WERI-Rb-1 (cell line): Measurements from ENCODE around the gene CEP55.
A peak's percentile ranks its signal among the peaks of the same experiment; 100 is the strongest.

Experiments
- DNase-seq: peaks from one replicate; pipeline ENCODE4 v3.0.0-alpha.2; 2020
- H3K27ac ChIP-seq: fragments of 250-450 bp; sonication (Bioruptor Pico); 2 replicates; pipeline ENCODE4 v1.5.1; 2020; ENCODE audit warnings: mild to moderate bottlenecking, moderate library complexity
- H3K27me3 ChIP-seq: fragments of 250-450 bp; sonication (Bioruptor Pico); 2 replicates; pipeline ENCODE4 v1.5.1; 2021; ENCODE audit warnings: mild to moderate bottlenecking, low read depth, moderate library complexity; ENCODE audit not compliant: insufficient read depth, severe bottlenecking
- H3K36me3 ChIP-seq: fragments of 250-450 bp; sonication (Bioruptor Pico); 2 replicates; pipeline ENCODE4 v1.5.1; 2020; ENCODE audit warnings: mild to moderate bottlenecking, moderate library complexity
- H3K4me3 ChIP-seq: 2 replicates; pipeline ENCODE4 v1.5.1; 2011; ENCODE audit warnings: low read depth, mild to moderate bottlenecking, control low read depth, low read length
- H3K9me3 ChIP-seq: fragments of 250-450 bp; sonication (Bioruptor Pico); 2 replicates; pipeline ENCODE4 v1.5.1; 2021; ENCODE audit warnings: mild to moderate bottlenecking, moderate library complexity; ENCODE audit not compliant: severe bottlenecking
- TF ChIP-seq, protein P1 (sequence below): IDR thresholded peaks from 2 replicates; pipeline ENCODE4 v1.5.1; 2011; ENCODE audit warnings: low read depth, mild to moderate bottlenecking, control low read depth, inconsistent platforms, low read length

CEP55 gene

DNA sequence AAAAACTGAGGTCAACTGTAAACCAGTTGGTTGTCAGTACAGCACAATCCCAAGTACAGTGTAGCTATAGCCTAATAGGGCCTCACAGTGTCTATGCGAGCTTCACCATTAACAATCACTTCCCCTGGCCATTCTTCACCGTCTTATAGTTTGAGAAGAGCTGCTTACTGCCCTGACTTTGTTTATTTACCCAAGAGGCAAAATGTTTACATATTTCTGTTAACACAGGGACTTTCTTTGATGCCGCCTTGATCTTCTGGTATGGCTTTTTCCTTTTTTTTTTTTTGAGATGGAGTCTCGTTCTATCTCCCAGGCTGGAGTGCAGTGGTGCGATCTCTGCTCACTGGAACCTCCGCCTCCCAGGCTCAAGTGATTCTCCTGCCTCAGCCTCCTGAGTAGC, 17.5 kb upstream of the CEP55 start:
- no peak overlapping the region for H3K27ac ChIP-seq
- no peaks in the 10 kb centered on the region for H3K9me3 ChIP-seq
- no peak overlapping the region for H3K4me3 ChIP-seq
- no peaks in the 10 kb centered on the region for H3K27me3 ChIP-seq
- no peak for DNase-seq
- H3K36me3 ChIP-seq = no peaks in the 10 kb centered on the region
- TF ChIP-seq, protein P1, sequence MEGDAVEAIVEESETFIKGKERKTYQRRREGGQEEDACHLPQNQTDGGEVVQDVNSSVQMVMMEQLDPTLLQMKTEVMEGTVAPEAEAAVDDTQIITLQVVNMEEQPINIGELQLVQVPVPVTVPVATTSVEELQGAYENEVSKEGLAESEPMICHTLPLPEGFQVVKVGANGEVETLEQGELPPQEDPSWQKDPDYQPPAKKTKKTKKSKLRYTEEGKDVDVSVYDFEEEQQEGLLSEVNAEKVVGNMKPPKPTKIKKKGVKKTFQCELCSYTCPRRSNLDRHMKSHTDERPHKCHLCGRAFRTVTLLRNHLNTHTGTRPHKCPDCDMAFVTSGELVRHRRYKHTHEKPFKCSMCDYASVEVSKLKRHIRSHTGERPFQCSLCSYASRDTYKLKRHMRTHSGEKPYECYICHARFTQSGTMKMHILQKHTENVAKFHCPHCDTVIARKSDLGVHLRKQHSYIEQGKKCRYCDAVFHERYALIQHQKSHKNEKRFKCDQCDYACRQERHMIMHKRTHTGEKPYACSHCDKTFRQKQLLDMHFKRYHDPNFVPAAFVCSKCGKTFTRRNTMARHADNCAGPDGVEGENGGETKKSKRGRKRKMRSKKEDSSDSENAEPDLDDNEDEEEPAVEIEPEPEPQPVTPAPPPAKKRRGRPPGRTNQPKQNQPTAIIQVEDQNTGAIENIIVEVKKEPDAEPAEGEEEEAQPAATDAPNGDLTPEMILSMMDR = no peak

DNA sequence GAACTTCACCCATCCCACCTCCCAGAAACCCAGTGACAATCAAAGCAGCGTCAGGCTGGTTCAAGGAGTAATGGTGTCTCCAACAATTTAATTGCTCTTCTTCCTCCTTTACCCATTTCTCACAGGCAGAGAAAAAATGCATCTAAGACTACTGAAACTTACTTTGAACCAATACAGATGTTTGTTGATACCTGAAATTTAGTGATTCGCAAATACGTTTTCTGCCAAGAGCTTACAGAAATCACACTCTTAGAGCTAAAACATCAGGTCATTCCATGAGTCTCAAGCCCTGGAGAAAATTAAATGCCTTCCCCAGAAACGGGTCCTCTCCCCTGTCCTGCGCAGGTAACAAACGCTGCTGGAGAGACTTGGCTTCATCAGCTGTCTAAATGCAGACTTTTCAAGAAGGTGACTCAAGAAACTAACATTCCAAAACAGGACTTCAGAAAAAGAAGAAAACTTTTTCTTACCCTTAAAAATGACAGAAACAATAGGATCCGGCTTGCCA, 14.7 kb upstream of the CEP55 start:
- Histone ChIP-seq H3K9me3 (no peaks in the 10 kb centered on the region), H3K4me3 (peak overlapping the region; percentile 48), H3K36me3 (no peaks in the 10 kb centered on the region), H3K27me3 (no peaks in the 10 kb centered on the region), H3K27ac (no peak overlapping the region)
- DNase-seq = no peak
- TF ChIP-seq, protein P1 = no peak

DNA sequence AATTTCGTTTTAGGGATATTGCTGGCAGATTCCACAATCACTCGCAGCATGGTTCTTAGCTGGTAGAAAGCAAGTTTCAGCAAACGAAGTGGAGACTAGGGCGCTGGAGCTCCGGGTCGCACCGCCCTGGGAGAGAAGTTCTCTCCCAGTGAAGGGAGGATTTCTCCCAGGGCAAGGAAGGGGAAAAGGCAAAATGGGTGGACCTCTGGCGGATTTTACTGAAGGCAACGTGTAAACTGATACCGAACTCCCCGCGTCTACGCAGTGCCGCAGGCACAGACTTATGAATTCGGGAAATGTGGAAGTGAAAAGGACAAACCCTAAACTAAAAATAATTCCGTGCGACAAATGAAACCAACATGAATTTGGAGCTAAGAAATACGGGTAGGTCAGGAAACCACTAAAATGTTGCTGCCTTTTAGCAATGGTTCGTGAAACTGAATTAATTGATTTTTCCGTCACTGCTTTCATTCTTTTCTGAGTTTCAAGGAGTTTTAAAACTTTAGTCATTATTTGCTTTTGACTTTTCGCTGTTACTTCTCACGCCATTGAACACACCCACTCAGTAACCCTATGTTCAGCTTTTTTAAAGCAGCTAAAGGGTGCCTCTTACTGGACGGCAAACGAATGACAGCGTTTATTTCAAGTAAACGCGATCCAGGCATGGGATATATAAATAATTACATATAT, 14.1 kb upstream of the CEP55 start, which contains the start of gene MYOF:
Gene MYOF (minus strand): TSS at position 190 of the 690 bp plus-strand sequence. CDS start 140 bp downstream, at position 50.
- H3K27ac ChIP-seq = no peak within 1 kb of the TSS
- H3K27me3 ChIP-seq = no peaks in the 10 kb centered on the region
- DNase-seq = peak; percentile 53
- TF ChIP-seq, protein P1 = peak; percentile 46
- no peaks in the 10 kb centered on the region for H3K36me3 ChIP-seq
- H3K9me3 ChIP-seq = no peaks in the 10 kb centered on the region
- peak within 1 kb of the TSS; percentile 48 for H3K4me3 ChIP-seq

DNA sequence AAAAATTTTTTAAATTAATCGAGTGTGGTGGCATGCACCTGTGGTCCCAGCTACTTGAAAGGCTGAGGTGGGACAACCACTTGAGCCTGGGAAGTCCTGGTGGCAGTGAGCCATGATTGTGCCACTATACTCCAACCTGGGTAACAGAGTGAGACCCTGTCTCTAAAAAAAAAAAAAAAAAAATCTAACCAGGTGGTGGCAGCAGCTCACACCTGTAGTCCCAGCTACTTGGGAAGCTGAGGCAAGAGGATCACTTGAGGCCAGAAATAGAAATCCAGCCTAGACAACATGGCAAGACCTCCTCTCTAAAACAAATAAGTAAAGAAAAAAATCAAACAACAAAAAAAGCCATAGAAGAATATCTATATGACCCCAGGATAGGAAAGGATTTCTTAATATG, 10.7 kb upstream of the CEP55 start:
- H3K27me3 ChIP-seq = no peaks in the 10 kb centered on the region
- no peak overlapping the region for H3K27ac ChIP-seq
- DNase-seq = no peak
- TF ChIP-seq, protein P1 = 0 out of 2 replicates have a peak, but pooled peaks have one; percentile 4
- no peak overlapping the region for H3K4me3 ChIP-seq
- no peaks in the 10 kb centered on the region for H3K9me3 ChIP-seq
- no peaks in the 10 kb centered on the region for H3K36me3 ChIP-seq

DNA sequence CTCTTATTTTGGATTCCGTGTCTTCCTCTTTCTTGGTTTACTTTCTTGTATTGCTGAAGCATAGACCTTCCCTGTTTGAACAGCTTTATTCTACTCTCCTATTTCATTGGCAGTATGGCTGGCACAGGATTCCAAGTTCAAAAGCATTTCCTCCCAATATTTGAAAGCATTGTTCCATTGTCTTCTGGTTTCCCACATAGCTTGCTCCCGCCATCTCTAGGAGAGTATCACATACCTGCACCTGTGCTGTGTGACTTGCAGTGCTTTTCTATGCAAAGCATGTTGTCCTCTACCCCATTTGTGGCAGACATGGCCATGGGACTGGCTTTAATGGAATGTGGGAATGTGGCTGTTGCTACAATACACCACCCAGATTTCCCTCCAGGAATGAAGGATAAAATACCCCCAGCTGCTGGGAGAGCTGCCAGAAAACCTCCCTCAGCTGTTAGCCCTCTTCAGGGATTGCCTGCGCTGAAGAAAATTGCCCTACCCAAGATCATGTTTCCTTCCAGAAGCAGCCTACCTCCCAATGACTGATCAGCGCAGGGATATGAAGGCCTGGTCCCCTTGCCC, 7.4 kb upstream of the CEP55 start:
- no peak overlapping the region for H3K27ac ChIP-seq
- no peaks in the 10 kb centered on the region for H3K9me3 ChIP-seq
- no peak overlapping the region for H3K4me3 ChIP-seq
- no peak for DNase-seq
- H3K27me3 ChIP-seq = no peaks in the 10 kb centered on the region
- TF ChIP-seq, protein P1 = no peak
- no peaks in the 10 kb centered on the region for H3K36me3 ChIP-seq
